ENCODE measurements around the gene MBD3L2B.
A peak's percentile ranks its signal among the peaks of the same experiment; 100 is the strongest.
"Not testable (repeated sequence)": the region's sequence is repeated elsewhere in the genome, so short reads cannot be mapped to it uniquely, and the experiment has no call there.

Gene MBD3L2B

DNA sequence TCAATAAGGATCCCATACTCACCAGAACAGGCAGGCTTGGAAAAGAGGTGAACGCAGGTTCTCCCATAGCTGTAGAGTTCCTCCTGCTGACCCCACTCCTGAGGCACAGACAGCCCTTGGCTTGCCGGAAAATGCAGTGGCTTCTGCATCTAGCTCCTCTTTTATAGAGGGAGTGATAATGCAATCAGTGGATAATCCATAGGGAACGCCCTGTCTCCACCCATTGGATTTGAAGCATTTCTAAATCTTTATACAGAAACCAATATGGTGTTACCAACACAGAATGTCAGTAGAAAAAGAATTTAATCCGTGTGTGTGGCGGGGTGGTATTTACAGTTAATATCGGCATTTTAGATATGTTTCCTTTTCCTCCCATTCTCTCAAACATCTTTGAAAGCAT is at the start of gene MBD3L2B:
Gene MBD3L2B (minus strand): TSS at position 101 of the 400 bp plus-strand sequence. CDS start 34 bp downstream, at position 67.
- DNase-seq, result not testable (repeated sequence)

DNA sequence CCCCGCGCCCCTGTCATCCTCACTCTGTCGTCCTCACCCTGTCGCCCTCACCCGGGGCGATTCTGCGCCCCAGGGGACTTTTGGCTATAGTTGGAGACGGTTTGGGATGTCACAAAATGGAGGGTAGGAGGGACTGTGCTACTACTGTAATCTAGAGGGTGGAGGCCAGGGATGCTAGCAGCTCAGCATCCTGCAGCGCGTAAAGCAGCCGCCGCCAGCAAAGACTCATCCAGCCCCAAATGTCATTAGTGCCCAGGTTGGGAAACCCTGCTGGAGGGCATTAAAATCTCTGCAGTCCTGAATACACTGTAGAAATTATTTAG is 48.6 kb upstream of the MBD3L2B start:
- no peak for DNase-seq

DNA sequence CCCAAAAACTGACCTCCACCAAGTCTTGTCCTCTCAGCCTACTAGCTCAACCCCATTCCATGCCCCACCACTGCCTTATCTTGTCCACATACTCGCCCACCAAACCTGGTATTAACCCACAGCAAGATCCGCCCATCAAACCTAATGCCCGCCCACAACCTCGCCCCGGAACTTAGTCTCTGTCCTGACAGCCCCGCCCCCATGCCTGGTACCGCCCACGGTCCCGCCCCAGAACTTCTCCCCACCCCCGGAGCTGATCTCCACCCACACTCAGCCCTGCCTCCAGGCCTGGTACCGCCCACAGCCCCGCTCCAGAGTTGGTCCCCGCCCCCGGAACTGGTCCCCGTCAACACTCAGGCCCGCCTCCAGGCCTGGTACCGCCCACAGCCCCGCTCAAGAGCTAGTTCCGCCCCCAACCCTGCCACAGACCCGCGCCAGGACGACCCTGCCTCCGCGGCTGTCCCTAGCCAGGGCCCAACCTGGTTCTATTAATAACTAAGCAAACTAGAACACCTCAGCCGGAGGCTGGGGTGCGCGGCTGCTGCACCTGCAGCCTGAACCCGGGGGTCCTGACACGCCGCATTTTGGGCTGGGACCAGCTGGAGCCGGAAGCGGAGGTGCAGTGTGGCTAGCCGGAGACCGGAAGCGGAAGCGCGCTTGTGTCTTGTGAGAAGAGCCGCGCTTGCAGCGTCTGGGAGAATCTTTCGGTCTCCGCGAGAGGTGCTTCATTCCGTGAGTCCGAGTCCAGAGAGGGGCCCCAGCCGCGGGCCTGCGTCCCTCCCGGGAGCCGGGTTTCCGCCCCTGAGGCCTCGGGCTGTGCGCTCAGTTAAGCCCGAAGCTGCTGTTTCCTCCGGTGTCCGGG is 48.0 kb upstream of the MBD3L2B start, which contains the start of gene ZNF557:
Gene ZNF557 (plus strand): TSS at position 662 of the 862 bp plus-strand sequence. CDS start 5,372 bp downstream, outside the sequence.
- DNase-seq, result peak; percentile 98

DNA sequence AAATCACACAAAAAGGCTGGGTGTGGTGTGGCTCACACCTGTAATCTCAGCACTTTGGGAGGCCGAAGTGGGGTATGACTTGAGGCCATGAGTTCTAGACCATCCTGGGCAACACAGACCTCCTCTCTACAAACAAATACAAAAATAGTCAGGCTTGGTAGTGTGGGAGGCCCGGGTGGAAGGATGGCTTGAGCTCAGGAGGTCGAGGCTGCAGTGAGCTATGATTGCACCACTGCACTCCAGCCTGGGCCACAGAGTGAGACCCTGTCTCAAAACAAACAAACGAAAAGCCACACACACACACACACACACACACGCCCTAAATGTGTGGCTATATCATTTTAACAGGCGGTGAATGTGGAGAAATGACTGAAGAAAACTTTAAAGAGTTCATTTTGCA is 47.4 kb upstream of the MBD3L2B start:
- DNase-seq, result no peak

DNA sequence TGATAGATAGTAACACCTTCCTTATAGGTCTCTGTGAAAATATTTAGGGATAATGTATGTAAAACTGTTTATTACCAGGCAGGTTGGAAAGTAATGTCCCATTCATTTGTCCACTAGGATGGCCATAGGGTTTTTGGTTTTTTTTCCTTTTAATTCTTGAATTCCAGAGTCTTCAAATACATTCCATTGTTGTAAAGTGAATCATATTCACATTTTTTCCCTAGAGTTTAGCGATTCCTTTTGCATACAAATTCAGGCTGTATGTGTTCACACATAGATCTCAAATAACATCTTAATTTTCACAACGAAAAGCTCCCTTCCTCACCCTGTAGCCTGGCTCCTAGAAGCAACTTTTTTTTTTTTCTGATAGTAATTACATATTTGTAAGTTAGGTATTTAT is 46.5 kb upstream of the MBD3L2B start:
- DNase-seq, result no peak

DNA sequence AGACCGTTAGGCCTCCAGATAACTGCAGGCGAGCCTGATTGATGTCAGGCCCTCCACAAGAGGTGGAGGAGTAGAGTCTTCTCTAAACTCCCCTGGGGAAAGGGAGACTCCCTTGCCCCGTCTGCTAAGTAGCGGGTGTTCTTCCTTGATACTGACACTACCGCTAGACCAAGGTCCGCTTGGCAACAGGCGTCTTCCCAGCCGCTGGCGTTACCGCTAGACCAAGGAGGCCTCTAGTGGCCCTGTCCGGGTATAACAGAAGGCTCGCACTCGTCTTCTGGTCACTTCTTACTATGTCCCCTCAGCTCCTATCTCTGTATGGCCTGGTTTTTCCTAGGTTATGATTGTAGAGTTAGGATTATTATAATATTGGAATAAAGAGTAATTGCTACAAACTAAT is 45.9 kb upstream of the MBD3L2B start:
- DNase-seq, result peak; percentile 26

DNA sequence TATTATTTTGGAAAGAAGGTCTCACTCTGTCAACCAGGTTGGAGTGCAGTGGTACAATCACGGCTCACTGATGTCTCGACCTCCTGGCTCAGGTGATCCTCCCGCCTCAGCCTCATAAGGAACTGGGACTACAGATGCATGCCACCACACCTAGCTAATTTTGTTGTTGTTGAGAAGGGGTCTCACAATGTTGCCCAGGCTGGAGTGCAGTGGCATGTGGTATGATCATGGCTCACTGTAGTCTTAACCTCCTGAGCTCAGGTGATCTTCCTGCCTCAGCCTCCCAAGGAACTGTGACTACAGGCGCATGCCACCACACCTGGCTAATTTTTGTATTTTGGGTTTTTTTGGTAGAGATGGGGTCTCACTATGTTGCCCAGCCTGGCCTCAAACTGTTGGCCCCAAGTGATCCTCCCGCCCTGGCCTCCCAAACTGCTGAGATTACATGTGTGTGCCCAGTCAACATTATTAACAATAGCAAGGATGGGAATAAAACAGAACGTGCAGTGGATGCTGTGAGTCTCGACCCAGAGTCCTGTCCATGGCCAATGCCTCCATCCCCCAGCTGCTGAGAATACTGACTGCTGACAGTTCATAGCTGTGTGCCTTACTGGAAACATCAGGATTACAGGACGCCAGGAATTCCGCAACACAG is 42.7 kb upstream of the MBD3L2B start:
- peak; percentile 5 for DNase-seq

DNA sequence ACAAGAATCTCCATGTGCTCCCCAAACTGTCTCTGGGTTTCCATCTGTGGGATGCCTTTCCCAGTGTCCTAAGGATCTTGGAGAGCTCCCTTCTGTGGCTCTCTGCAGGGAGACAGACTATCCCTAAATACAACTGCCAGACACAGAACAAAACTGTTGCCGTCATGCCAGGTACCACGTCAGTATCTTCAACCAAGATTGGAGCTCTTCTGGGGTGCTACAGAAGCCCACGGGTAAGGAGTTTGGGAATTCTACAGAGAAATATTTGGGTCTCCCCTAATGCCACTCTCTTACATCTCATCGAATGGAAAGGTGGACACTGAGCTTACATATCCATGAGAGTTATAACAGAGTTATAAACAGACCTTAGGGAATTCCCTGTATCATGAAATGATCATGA is 42.1 kb upstream of the MBD3L2B start:
- no peak for DNase-seq

DNA sequence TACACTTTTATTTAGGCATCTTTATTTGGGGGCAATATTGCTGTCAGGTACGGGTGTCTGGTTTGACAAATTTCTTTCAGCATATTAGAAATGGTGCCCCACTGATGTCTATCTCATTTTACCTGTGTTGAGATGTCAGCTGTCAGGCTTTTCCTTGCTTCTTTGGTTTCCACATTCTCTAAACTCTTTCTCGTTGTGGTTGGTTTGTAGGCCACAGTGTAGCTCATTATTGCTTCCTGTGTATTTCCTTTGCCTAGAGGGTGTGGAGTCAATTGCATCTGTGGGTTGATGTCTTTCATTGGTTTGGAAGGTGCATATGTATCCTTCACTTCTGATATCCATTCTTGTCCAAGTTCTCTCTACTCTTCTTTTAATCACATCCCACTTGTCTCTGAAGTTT is 38.7 kb upstream of the MBD3L2B start:
- not testable (repeated sequence) for DNase-seq

DNA sequence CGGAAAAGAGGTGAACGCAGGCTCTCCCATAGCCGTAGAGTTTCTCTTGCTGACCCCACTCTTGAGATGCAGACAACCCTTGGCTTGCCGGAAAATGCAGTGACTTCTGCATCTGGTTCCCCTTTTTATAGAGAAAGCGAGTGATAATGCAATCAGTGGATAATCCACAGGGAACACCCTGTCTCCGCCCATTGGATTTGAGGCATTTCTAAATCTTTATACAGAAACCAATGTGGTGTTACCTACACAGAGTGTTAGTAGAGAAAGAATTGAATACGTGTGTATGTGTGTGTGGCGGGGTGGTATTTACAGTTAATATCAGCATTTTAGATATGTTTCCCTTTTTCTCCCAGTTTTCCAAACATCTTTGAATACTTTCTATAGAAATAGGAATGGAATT is 37.3 kb upstream of the MBD3L2B start, which contains the start of gene MBD3L3:
Gene MBD3L3 (minus strand): TSS at position 101 of the 400 bp plus-strand sequence. CDS start 71 bp downstream, at position 30.
- not testable (repeated sequence) for DNase-seq

DNA sequence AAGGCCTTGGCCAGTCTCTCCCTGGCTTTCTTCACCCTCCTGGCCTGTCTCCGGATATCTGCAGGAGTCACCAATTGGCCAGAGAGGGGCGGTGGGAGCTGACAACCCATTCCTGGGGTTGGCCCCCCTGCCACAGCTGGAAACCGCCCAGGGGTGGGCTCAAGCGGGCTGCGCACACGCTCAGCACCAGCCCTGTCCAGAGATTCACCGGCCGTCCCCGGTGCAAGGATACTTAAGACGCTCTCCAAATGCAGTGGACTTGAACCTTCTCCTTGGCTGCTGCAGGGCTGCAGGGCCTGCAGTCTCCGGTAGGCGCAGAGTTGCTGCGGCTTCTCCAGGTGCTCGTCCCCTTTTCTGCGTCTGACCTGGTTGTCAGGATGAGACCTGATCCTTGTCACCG is 35.1 kb upstream of the MBD3L2B start:
- not testable (repeated sequence) for DNase-seq

DNA sequence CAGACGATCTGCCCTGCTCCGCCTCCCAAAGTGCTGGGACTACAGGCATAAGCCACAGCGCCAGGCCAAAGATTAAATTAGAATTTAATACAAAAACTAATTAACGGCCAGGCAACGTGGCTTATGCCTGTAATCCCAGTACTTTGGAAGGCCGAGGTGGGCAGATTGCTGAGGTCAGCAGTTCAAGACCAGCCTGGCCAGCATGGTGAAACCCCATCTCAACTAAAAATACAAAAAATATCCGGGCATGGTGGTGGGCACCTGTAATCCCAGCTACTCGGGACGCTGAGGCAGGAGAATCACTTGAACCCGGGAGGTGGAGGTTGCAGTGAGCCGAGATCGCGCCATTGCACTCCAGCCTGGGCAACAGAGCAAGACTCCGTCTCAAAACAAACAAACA is 34.4 kb upstream of the MBD3L2B start:
- not testable (repeated sequence) for DNase-seq

DNA sequence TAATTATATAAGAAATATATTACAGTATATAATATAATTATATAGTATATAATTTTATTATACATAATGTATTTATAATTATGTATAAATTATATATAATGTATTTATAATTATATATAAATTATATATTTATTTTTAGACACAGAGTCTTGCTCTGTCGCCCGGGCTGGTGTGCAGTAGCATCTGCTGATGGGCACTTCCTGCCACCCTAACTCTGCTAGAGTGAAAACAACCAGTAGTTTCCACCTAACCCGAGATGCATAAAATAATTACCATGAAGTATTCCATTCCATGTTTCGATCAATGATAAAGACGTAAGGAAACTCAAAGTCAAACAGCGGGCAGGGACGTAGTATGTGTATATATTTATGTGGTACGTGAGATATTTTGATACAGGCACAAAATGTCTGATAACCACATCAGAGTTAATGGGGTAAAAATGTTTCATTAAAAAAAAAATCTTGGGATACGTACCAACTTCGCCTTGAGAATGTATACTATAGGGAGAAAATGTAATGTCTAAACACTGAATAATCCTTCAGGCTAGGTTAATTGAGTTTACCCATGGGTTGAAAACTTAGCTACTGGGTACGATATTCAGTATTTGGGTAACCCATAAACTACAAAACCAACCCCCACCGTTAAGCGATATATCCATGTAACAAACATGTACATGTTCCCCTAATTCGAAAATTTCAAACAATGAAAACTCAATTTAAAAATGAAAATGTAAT is 33.6 kb upstream of the MBD3L2B start:
- not testable (repeated sequence) for DNase-seq

DNA sequence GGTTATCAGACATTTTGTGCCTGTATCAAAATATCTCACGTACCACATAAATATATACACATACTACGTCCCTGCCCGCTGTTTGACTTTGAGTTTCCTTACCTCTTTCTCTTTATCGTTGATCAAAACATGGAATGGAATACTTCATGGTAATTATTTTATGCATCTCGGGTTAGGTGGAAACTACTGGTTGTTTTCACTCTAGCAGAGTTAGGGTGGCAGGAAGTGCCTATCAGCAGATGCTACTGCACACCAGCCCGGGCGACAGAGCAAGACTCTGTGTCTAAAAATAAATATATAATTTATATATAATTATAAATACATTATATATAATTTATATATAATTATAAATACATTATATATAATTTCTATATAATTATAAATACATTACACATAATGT is 31.7 kb upstream of the MBD3L2B start:
- not testable (repeated sequence) for DNase-seq

DNA sequence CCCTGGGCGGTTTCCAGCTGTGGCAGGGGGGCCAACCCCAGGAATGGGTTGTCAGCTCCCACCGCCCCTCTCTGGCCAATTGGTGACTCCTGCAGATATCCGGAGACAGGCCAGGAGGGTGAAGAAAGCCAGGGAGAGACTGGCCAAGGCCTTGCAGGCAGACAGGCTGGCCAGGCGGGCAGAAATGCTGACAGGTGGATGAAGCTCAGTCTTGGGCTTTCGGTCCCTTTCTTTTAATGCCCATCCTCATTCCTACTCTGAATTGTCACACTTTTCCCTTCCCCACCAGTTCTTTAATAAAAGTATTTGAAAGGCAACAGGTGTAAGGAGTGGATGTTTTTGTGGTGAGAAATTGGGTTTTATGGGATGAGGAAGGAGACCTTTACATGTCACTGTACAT is 30.2 kb upstream of the MBD3L2B start:
- DNase-seq, result not testable (repeated sequence)

DNA sequence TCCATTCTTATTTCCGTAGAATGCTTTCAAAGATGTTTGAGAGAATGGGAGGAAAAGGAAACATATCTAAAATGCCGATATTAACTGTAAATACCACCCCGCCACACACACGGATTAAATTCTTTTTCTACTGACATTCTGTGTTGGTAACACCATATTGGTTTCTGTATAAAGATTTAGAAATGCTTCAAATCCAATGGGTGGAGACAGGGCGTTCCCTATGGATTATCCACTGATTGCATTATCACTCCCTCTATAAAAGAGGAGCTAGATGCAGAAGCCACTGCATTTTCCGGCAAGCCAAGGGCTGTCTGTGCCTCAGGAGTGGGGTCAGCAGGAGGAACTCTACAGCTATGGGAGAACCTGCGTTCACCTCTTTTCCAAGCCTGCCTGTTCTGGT is 27.8 kb upstream of the MBD3L2B start, which contains the start of gene MBD3L2:
Gene MBD3L2 (plus strand): TSS at position 301 of the 400 bp plus-strand sequence. CDS start 53 bp downstream, at position 354.
- not testable (repeated sequence) for DNase-seq

DNA sequence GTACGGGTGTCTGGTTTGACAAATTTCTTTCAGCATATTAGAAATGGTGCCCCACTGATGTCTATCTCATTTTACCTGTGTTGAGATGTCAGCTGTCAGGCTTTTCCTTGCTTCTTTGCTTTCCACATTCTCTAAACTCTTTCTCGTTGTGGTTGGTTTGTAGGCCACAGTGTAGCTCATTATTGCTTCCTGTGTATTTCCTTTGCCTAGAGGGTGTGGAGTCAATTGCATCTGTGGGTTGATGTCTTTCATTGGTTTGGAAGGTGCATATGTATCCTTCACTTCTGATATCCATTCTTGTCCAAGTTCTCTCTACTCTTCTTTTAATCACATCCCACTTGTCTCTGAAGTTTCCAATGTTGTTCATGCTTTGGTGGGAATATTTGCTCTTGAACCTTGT is 20.3 kb upstream of the MBD3L2B start:
- not testable (repeated sequence) for DNase-seq

DNA sequence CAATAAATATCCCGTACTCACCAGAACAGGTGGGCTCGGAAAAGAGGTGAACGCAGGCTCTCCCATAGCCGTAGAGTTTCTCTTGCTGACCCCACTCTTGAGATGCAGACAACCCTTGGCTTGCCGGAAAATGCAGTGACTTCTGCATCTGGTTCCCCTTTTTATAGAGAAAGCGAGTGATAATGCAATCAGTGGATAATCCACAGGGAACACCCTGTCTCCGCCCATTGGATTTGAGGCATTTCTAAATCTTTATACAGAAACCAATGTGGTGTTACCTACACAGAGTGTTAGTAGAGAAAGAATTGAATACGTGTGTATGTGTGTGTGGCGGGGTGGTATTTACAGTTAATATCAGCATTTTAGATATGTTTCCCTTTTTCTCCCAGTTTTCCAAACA is 18.8 kb upstream of the MBD3L2B start, which contains the start of gene MBD3L4:
Gene MBD3L4 (minus strand): TSS at position 101 of the 400 bp plus-strand sequence. CDS start 35 bp downstream, at position 66.
- not testable (repeated sequence) for DNase-seq

DNA sequence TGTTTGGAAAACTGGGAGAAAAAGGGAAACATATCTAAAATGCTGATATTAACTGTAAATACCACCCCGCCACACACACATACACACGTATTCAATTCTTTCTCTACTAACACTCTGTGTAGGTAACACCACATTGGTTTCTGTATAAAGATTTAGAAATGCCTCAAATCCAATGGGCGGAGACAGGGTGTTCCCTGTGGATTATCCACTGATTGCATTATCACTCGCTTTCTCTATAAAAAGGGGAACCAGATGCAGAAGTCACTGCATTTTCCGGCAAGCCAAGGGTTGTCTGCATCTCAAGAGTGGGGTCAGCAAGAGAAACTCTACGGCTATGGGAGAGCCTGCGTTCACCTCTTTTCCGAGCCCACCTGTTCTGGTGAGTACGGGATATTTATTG is 9.0 kb upstream of the MBD3L2B start, which contains the start of gene MBD3L5:
Gene MBD3L5 (plus strand): TSS at position 301 of the 400 bp plus-strand sequence. CDS start 34 bp downstream, at position 335.
- not testable (repeated sequence) for DNase-seq

DNA sequence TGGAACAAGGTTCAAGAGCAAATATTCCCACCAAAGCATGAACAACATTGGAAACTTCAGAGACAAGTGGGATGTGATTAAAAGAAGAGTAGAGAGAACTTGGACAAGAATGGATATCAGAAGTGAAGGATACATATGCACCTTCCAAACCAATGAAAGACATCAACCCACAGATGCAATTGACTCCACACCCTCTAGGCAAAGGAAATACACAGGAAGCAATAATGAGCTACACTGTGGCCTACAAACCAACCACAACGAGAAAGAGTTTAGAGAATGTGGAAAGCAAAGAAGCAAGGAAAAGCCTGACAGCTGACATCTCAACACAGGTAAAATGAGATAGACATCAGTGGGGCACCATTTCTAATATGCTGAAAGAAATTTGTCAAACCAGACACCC is 7.6 kb upstream of the MBD3L2B start:
- not testable (repeated sequence) for DNase-seq

DNA sequence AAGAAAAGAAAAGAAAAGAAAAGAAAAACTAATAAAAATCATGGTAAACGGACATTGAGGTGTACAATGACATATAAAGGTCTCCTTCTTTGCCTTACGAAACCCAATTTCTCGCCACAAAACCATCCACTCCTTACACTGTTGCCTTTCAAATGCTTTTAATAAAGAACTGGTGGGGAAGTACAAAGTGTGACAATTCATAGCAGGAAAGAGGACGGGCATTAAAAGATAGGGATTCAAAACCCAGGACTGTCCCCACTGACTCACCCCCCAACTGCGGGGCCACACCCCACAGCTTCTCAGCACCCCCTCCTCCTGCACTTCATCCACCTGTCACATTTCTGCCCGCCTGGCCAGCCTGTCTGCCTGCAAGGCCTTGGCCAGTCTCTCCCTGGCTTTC is 2.4 kb downstream of the MBD3L2B start:
- DNase-seq, result no peak

DNA sequence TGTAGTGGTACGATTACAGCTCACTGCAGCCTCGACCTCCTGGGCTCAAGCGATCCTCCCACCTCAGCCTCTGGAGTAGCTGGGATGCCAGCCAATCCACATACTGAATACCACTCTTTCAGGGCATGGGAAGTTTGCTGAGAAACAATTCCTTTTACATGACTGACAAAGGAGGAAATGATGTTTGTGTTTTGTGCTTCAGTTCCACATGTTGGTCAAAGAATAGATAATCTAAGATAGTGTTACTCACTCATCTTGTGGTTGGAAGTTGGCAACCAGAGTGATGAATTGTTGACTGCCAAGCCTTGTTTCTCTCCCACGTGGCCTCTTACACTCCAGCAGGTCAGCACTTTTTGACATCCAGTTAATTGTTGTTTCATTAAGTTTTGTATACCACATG is 7.6 kb downstream of the MBD3L2B start:
- peak; percentile 18 for DNase-seq
